ENCODE results near the gene PPP1R13B.

The PPP1R13B gene

GRCh38 chr14:103727313-103727980 is 119.9 kb downstream of the PPP1R13B start:
- DNase-seq: no peak

DNA sequence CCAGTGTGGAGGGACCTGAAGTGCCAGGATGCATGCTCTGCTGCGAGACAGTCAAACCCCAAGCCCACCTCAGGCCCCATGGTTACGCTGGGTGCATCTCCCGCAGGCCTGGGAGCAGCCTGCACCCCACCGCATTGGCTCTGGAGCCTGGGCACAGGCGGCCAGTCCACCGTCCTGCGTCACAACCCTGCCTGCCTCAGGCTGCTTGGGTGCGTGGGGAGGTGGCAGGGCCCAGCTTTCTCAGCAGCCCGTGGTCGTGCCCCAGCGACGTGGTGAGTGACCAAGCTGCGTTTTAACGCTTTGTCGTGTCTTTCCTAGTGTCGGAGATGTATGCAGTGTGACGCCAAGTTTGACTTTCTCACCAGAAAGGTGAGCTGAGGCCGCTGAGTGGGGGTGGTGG is 120.9 kb downstream of the PPP1R13B start:
- DNase-seq: no peak

- no peak for DNase-seq
These were observed 121.5 kb downstream of the PPP1R13B start for GRCh38 chr14:103725739-103726395.

DNA sequence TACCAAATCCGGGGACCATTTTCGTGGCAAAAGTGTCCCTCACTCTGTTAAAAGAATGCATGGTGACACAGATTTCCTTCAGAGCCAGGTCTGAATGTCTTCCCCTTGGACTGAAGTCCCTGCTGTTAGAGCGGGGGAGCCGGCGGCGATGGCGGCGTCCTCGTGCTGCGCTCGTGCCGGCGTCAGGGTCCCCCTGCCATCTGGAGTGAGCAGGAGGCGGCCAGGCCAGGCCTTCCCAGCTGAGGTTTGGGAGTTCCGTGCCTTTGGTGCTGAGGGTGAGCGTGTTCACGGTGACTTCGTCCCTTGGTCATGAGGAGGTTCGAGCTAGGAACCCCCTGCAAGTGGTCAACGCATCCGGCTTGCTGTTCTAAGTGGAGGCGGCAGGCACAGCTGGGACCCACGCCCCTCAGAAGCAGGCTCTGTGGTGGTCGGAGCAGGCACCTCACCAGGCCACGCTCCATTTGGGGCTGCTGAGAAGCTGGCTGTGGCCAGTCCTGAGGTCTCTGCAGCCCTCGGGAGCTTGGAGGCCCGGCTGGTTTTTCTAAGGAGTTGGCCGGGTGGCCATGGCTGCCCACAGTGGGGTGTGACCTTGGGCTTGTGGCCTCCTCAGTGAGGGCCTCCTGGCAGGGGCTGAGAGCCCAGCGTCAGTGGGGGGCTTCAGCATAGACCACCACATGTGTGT is 122.2 kb downstream of the PPP1R13B start:
- no peak for DNase-seq

DNA sequence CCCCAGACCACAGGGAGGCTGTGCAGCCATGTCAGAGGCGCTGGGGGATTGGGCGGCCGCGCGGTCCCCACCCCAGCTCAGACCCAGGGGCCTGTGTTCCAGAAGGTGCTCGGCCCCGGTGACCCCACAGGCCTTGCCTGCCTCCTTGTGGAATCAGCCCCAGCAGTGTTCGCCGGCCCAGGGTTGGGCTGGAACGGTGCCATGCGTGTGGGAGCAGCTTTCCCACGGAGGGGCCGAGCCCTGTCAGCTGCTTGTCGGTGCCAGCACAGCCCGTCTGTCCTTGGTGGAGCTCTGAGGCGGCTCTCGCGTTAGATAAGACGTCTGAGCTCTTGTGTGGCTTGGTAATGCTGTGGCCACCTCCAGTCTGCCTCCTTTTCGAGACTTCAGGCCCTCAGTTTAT is 123.3 kb downstream of the PPP1R13B start:
- no peak for DNase-seq

- no peak for DNase-seq
These were observed 123.7 kb downstream of the PPP1R13B start for GRCh38 chr14:103723748-103724081.

GRCh38 chr14:103721334-103722120 is 125.8 kb downstream of the PPP1R13B start:
- DNase-seq: no peak

DNA sequence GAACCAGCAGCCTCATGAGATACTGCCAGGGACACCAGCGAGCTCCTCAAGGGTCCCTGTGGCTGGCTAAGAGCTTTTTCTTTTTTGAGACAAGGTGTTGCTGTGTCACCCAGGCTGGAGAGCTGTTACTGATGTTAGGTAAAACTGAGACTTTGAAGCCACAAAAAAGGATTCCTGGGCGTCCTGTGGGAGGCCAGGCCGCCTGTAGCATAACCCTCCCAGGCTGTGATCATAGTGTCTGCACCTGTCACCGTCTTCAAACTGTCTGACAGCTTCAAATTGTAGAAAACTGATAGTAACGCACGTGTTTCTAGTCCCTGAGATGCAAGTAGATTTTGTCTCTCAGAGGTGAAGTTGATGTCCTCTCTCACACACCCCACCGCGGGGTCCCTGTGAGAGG is 127.6 kb downstream of the PPP1R13B start:
- DNase-seq: no peak

- DNase-seq: no peak
These were observed 128.8 kb downstream of the PPP1R13B start for GRCh38 chr14:103718572-103718971.

GRCh38 chr14:103716899-103717411 is 130.4 kb downstream of the PPP1R13B start:
- DNase-seq: no peak

DNA sequence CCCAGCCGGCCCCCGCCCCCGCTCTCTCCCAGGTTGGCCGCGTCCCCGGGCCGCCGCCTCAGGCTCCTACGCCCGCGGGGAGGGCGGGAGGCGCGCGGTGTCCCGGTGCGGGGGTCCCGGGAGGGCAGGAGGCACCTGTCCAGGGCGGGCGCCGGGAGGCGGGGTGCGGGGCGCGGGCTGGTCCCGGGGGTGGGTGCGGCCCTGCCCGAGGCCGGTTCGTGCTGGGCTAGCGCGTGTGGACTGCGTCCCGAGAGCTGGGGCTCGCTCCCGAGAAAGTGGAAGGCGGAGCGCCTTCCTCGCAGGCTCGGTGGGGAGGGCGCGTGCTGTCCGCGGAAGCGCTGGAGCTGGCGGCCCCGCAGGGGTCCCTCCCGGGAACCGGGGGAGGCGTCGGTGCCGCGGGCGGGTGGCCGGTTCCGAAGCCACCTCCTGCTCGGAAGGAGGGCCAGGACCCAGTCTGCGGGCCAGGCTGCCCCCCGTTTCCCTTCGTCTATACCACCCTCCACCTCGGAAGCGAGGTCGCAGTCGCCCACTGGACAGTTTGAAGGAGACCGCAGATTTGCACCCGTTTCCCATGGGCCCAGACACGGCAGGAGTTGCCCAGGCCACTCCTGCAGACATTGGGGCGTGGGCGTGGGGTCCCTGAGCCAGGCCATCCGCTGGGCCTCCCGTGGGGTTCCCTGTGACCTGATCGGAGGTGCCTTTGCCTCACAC is 131.1 kb downstream of the PPP1R13B start:
- no peak for DNase-seq

DNA sequence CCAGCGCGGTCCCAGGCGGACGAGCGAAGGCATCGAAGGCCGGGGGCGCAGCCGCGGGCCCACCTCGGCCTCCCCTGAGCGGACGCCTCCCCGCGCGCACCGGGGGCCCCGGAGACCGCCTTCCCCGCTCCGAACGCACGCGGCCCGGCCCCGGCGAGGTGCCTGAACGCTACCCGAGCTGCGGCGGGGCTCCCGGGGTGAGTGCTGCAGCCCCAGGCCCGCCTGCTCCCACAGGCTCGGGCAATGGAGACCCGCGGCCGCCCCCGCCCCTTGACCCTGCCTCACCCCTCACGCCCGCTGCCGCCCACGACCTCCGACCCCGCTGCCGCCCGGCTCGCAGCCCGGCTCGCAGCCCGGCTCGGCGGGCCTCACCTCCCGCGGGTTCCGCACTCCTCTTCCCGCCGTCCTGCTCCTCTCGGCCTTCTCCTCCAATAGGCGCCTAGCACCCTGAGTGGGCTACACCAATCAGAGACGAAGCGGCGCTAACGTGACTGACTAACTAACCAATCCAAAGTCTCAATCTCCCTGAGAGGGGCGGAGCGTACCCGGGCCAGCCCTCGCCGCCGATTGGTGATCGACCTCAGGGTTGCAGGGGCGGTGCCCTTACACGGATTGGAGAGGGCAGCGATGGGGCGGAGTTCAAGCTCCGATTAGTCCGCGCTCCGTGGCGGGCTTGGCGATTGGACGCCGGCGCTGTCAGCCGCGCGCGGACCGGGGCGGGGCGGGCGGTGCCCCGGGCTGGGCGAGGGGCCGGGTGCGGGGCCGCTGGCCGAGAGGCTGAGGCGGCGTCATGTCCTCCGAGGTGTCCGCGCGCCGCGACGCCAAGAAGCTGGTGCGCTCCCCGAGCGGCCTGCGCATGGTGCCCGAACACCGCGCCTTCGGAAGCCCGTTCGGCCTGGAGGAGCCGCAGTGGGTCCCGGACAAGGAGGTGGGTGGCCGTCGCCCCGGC is 132.0 kb downstream of the PPP1R13B start, which contains the start of the genes XRCC3 and ZFYVE21:
Gene XRCC3 (minus strand): TSS at position 400 of the 949 bp plus-strand sequence. CDS start 4,364 bp downstream, outside the sequence.
Gene ZFYVE21 (plus strand): TSS at position 759 of the 949 bp plus-strand sequence. CDS start 32 bp downstream, at position 791.
- peak; percentile 70 for DNase-seq

DNA sequence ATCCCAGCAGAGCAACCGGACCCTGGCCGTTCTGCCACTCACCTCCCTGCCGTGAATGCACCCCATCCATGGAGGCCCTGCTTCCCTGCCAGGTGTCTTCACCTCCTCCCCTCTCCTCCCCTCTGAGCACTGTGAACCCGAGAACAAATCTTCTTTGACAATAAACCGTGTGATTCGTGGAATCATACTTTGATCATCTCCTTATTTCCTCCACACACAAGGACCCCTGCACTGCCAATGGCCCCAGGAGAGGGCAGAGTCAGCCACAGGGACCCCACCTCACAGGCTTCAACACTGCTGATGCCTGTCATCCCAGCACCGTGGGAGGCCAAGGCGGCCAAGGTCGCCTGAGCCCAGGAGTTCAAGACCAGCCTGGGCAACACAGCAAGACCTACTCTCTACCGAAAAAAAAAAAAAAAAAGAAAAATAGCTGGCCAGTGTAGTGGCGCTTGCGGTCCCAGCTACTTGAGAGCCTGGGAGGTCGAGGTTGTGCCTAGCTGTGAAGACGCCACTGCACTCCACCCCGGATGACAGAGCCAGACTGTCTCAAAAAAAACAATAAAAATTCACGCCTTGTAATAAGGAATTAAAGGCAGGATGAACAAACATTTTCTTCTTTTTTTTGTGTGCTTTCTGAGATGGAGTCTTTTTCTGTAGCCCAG is 133.2 kb downstream of the PPP1R13B start:
- DNase-seq: no peak

- no peak for DNase-seq
These were observed 133.9 kb downstream of the PPP1R13B start for GRCh38 chr14:103713304-103714062.

DNA sequence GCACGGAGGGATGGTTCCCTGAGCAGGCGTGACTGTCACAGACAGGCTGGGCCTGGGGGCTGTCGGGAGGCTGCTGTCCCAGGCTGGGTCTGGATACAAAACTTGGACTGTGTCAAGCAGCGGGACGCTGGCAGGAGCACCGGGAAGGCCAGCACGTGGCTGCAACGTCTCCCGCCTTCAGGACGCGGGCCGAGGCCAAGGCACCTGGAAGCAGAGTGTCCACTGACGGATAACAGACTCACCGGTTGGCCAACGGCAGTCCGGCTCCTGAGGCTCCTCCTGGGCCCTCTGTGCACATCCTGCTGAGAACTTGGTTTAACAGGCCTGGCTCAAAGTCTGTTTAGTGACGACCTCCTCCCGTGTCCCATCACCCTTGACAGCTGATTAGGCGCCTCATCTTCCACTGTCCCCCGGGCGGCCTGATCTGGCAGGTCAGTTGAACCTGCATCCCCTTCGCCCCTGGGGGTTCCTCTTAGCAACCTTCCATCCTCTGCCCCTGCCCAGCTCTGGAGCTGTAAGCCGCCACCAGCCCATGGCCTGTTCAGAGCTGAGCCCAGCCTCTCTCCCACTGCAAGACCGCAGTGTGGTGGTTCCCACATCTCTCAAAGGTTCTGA is 134.6 kb downstream of the PPP1R13B start:
- no peak for DNase-seq

- DNase-seq: no peak
These were observed 135.6 kb downstream of the PPP1R13B start for GRCh38 chr14:103711516-103712431.

GRCh38 chr14:103710771-103711377 is 136.5 kb downstream of the PPP1R13B start:
- DNase-seq: no peak

GRCh38 chr14:103709814-103710213 is 137.6 kb downstream of the PPP1R13B start:
- no peak for DNase-seq

All from cortex of kidney (tissue), 1 donor.